ENCODE measurements around the gene FHOD3. TPM values are rescaled to one million over a fixed set of nuclear protein-coding genes. Genes with fewer than 3 reads are reported as not detected.
A peak's percentile ranks its signal among the peaks of the same experiment; 100 is the strongest.

Gene FHOD3
- total and polyA plus RNA-seq, 2 of the 4 experiments (the other 2 are of a cell fraction) = 14.6 to 16.0 TPM

GRCh38 chr18:36419900-36420531 is 122.5 kb downstream of the FHOD3 start:
- DNase-seq (peak; percentile 21), ATAC-seq (ENCODE audit: low read depth) (no peak; the same call in 1 of the 2 replicates)
- Histone ChIP-seq H3K56ac (ENCODE audit: extremely low read depth, insufficient read depth, low read length) (no peak overlapping the region), H2AFZ (replicated peaks; ENCODE audit: low read length, poor library complexity) (no peak overlapping the region), H3K9ac (ENCODE audit: low read depth, low read length) (no peak overlapping the region), H2BK120ac (ENCODE audit: low read depth, low read length) (no peak overlapping the region), H3K9me3 (ENCODE audit: control insufficient read depth, insufficient read depth, low read length) (no peaks in the 10 kb centered on the region), H3K36me3 (ENCODE audit: control insufficient read depth, insufficient read depth, low read length) (no peaks in the 10 kb centered on the region), H4K20me1 (ENCODE audit: insufficient read depth, low read length) (no peaks in the 10 kb centered on the region), H2AK5ac (ENCODE audit: low read depth, low read length) (peak overlapping the region; percentile 17; the same call in 1 of the 2 replicates), H4K8ac (ENCODE audit: low read depth in 2 of 2, low read length in 2 of 2) (no peak overlapping the region), H2BK5ac (ENCODE audit: low read depth, low read length, poor library complexity, severe bottlenecking) (no peak overlapping the region), H2BK15ac (ENCODE audit: low read depth, low read length) (no peak overlapping the region), H3K23ac (ENCODE audit: low read depth, low read length) (no peak overlapping the region), H4K5ac (ENCODE audit: low read depth, low read length) (peak overlapping the region; percentile 15; the same call in 1 of the 2 replicates), H3K4ac (ENCODE audit: low read depth, low read length) (no peak overlapping the region), H3K14ac (replicated peaks; ENCODE audit: low read depth, low read length) (0 out of 2 replicates have a peak overlapping the region, but pooled peaks have one; percentile 7), H3K4me3 (ENCODE audit: insufficient read depth, low read depth, low read length) (no peak overlapping the region), H3K18ac (ENCODE audit: low read depth, low read length) (peak overlapping the region; percentile 30), H3K27ac (ENCODE audit: insufficient read depth, low read length) (peak overlapping the region; percentile 53; the same call in 1 of the 2 replicates), H3K4me1 (ENCODE audit: control insufficient read depth, insufficient read depth, low read length) (peaks cover 15% of the 10 kb centered on the region), H3K9me1 (ENCODE audit: insufficient read depth, low read length) (no peaks in the 10 kb centered on the region; the same call in 1 of the 2 replicates), H4K91ac (ENCODE audit: insufficient read depth, low read depth, low read length) (no peak overlapping the region), H3K79me1 (ENCODE audit: low read depth in 1 of 2, low read length in 2 of 2) (peaks cover 0 to 7% of the 10 kb centered on the region in 2 experiments; a peak in 1 of 4 replicates), H2BK20ac (ENCODE audit: low read depth, low read length) (no peak overlapping the region), H3K4me2 (ENCODE audit: low read depth, low read length) (no peak overlapping the region; the same call in 1 of the 2 replicates), H3K27me3 (ENCODE audit: control insufficient read depth, insufficient read depth, low read length) (no peaks in the 10 kb centered on the region), H2AK9ac (replicated peaks; ENCODE audit: low read depth, low read length, poor library complexity) (no peak overlapping the region)
- intact Hi-C loops (cut with micrococcal nuclease) (loop anchor here (10.0 kb wide), 1 partner anchor 335 kb away; no protein-coding TSS in a partner anchor), dilution Hi-C loops (cut with HindIII; ENCODE audit: low sequenced_read_pairs, unreplicated experiment) (no loop called here), in situ Hi-C loops (cut with MboI; ENCODE audit: low sequenced_read_pairs) (no loop called here)
- ChIA-PET POLR2A (ENCODE audit: unreplicated experiment) (no interaction called here), CTCF (interaction anchor here (0.8 kb wide), 1 partner anchor 12 kb away, joined by 3 read pairs; no protein-coding TSS in a partner anchor)
- BruUV-seq (replicated peaks) = no TSS peak
- 92% methylated on average over 6 of the region's 7 CpGs; no CpG with 5 or more reads in 1 of the 2 experiments for WGBS, 2 experiments (ENCODE audit: extremely low coverage in 2 of 2, insufficient read length in 1 of 2)
- TF ChIP-seq CEBPB (IDR thresholded peaks at IDR 0.05; ENCODE audit: low read depth, low read length) (no peak), MXI1 (IDR thresholded peaks at IDR 0.05; ENCODE audit: borderline replicate concordance, low read depth, low read length) (no peak), NFE2L2 (IDR thresholded peaks at IDR 0.05; ENCODE audit: low read depth, low read length) (no peak)
- TF ChIP-seq, protein P1, sequence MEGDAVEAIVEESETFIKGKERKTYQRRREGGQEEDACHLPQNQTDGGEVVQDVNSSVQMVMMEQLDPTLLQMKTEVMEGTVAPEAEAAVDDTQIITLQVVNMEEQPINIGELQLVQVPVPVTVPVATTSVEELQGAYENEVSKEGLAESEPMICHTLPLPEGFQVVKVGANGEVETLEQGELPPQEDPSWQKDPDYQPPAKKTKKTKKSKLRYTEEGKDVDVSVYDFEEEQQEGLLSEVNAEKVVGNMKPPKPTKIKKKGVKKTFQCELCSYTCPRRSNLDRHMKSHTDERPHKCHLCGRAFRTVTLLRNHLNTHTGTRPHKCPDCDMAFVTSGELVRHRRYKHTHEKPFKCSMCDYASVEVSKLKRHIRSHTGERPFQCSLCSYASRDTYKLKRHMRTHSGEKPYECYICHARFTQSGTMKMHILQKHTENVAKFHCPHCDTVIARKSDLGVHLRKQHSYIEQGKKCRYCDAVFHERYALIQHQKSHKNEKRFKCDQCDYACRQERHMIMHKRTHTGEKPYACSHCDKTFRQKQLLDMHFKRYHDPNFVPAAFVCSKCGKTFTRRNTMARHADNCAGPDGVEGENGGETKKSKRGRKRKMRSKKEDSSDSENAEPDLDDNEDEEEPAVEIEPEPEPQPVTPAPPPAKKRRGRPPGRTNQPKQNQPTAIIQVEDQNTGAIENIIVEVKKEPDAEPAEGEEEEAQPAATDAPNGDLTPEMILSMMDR (conservative IDR thresholded peaks at IDR 0.05; ENCODE audit: low read depth, low read length) = no peak

All from IMR-90 (cell line).